SHP77 (cell line): ENCODE data around the gene BEST2.

Source experiments
- DNase-seq, 2 experiments: peaks; one replicate each; lab custom pipeline; 2025; lab: John Stamatoyannopoulos, UW

The BEST2 gene

GRCh38 chr19:12800923-12801465 is 49.4 kb downstream of the BEST2 start:
- no peak for DNase-seq

- peak; percentile 79 to 85 for DNase-seq
These were observed 50.1 kb downstream of the BEST2 start, which contains the start of the genes PRDX2 and THSD8 for GRCh38 chr19:12801466-12802266. PRDX2 (minus strand) TSS chr19:12801800; CDS start chr19:12801261, 539 bp downstream. THSD8 (plus strand) TSS chr19:12802069; CDS start chr19:12802072, 3 bp downstream.

GRCh38 chr19:12802267-12803106 is 50.9 kb downstream of the BEST2 start:
- DNase-seq, result no peak

GRCh38 chr19:12804051-12804450 is 52.5 kb downstream of the BEST2 start:
- DNase-seq, result no peak

- peak; percentile 67 to 88 for DNase-seq
These were observed 54.9 kb downstream of the BEST2 start, which contains the start of gene RNASEH2A for GRCh38 chr19:12806242-12807081. RNASEH2A (plus strand) TSS chr19:12806584; CDS start chr19:12806674, 90 bp downstream.
